Astrocyte (in vitro differentiated cells and primary cell): ENCODE data around the gene DYSF. TPM values are rescaled to one million over a fixed set of nuclear protein-coding genes. Genes with fewer than 3 reads are reported as not detected.
A peak's percentile ranks its signal among the peaks of the same experiment; 100 is the strongest.

Experiments
- DNase-seq: peaks from one replicate; pipeline ENCODE4 v3.0.0-alpha.2; 2010; ENCODE audit warnings: low read depth
- FAIRE-seq: peaks from 2 replicates; lab custom pipeline; 2011; peaks lifted over from hg19 to GRCh38; lab: Jason Lieb, UNC
- H2AFZ ChIP-seq: 2 replicates; pipeline ENCODE4 v1.6.0; 2012; ENCODE audit warnings: low read depth, low read length, inconsistent platforms
- H3K27ac ChIP-seq: 2 replicates; pipeline ENCODE4 v1.5.1; 2011; ENCODE audit warnings: low read depth, low read length, inconsistent platforms
- H3K27me3 ChIP-seq: 2 replicates; pipeline ENCODE4 v1.6.0; 2011; ENCODE audit warnings: low read length, inconsistent platforms; ENCODE audit not compliant: insufficient read depth
- H3K36me3 ChIP-seq: 2 replicates; pipeline ENCODE4 v1.5.1; 2011; ENCODE audit warnings: low read length, inconsistent platforms; ENCODE audit not compliant: insufficient read depth
- H3K4me1 ChIP-seq: 2 replicates; pipeline ENCODE4 v1.5.1; 2011; ENCODE audit warnings: low read length, inconsistent platforms; ENCODE audit not compliant: insufficient read depth
- H3K4me2 ChIP-seq: 2 replicates; pipeline ENCODE4 v1.6.0; 2012; ENCODE audit warnings: low read length, inconsistent platforms
- H3K4me3 ChIP-seq: 2 replicates; pipeline ENCODE4 v1.5.1; 2011; ENCODE audit warnings: low read depth, mild to moderate bottlenecking, low read length, inconsistent platforms; ENCODE audit not compliant: insufficient read depth
- H3K79me2 ChIP-seq: 2 replicates; pipeline ENCODE4 v1.6.0; 2012; ENCODE audit warnings: mild to moderate bottlenecking, low read length, inconsistent platforms; ENCODE audit not compliant: insufficient read depth
- H3K9ac ChIP-seq: 2 replicates; pipeline ENCODE4 v1.6.0; 2012; ENCODE audit warnings: mild to moderate bottlenecking, low read length, inconsistent platforms
- H3K9me3 ChIP-seq: 2 replicates; pipeline ENCODE4 v1.5.1; 2012; ENCODE audit warnings: low read depth, mild to moderate bottlenecking, low read length, inconsistent platforms; ENCODE audit not compliant: insufficient read depth
- H4K20me1 ChIP-seq: 2 replicates; pipeline ENCODE4 v1.6.0; 2012; ENCODE audit warnings: low read length, inconsistent platforms; ENCODE audit not compliant: insufficient read depth
- H3K27ac Mint-ChIP-seq: one replicate; pipeline ENCODE4 v1.8.0; 2021; ENCODE audit warnings: mild to moderate bottlenecking, mixed read lengths; ENCODE audit not compliant: unreplicated experiment
- H3K27me3 Mint-ChIP-seq: one replicate; pipeline ENCODE4 v1.8.0; 2021; ENCODE audit warnings: low read depth, mixed read lengths; ENCODE audit not compliant: unreplicated experiment
- H3K36me3 Mint-ChIP-seq: one replicate; pipeline ENCODE4 v1.8.0; 2021; ENCODE audit warnings: low read depth, mixed read lengths; ENCODE audit not compliant: unreplicated experiment
- H3K4me1 Mint-ChIP-seq: one replicate; pipeline ENCODE4 v1.8.0; 2021; ENCODE audit warnings: low read depth, mixed read lengths; ENCODE audit not compliant: unreplicated experiment
- H3K4me3 Mint-ChIP-seq: one replicate; pipeline ENCODE4 v1.8.0; 2021; ENCODE audit warnings: mild to moderate bottlenecking, moderate library complexity, mixed read lengths; ENCODE audit not compliant: unreplicated experiment
- H3K9me3 Mint-ChIP-seq: one replicate; pipeline ENCODE4 v1.8.0; 2021; ENCODE audit warnings: mild to moderate bottlenecking, mixed read lengths; ENCODE audit not compliant: unreplicated experiment
- CTCF ChIP-seq: IDR thresholded peaks from 2 replicates; pipeline ENCODE4 v1.5.1; 2011; ENCODE audit warnings: low read depth, mild to moderate bottlenecking, inconsistent platforms, low read length, moderate library complexity; ENCODE audit not compliant: insufficient read depth
- EZH2 ChIP-seq: IDR thresholded peaks from 2 replicates; pipeline ENCODE4 v1.6.1; 2012; ENCODE audit warnings: mild to moderate bottlenecking, low read length, inconsistent platforms; ENCODE audit not compliant: insufficient read depth
- total RNA-seq: library from RNA; stranded (reverse); gene quantifications from 2 replicates; pipeline ENCODE4 v1.2.1, GENCODE V29; 2021

Gene DYSF
- total RNA-seq, 1 donor from 2014 or later, result 123 TPM

- H3K27ac ChIP-seq, result no peak overlapping the region
- H3K9me3 Mint-ChIP-seq, result no peaks in the 10 kb centered on the region
- H3K9me3 ChIP-seq, result no peaks in the 10 kb centered on the region
- H3K36me3 ChIP-seq, result no peaks in the 10 kb centered on the region
- H3K27ac Mint-ChIP-seq, result no peak overlapping the region
- no peak overlapping the region for H3K4me3 ChIP-seq
- H2AFZ ChIP-seq, result no peak overlapping the region
- H3K79me2 ChIP-seq, result no peaks in the 10 kb centered on the region
- no peaks in the 10 kb centered on the region for H4K20me1 ChIP-seq
- TF ChIP-seq EZH2 (no peak), CTCF (no peak)
- no peak overlapping the region for H3K9ac ChIP-seq
- peaks cover 10% of the 10 kb centered on the region for H3K4me1 Mint-ChIP-seq
- peaks cover 13% of the 10 kb centered on the region for H3K27me3 Mint-ChIP-seq
- H3K4me3 Mint-ChIP-seq, result peak overlapping the region; percentile 25
- peaks cover 2% of the 10 kb centered on the region for H3K27me3 ChIP-seq
- H3K4me1 ChIP-seq, result no peaks in the 10 kb centered on the region
- FAIRE-seq, result no peak
- peaks cover 43% of the 10 kb centered on the region for H3K36me3 Mint-ChIP-seq
- no peak for DNase-seq
- H3K4me2 ChIP-seq, result no peak overlapping the region
These were observed 136.4 kb downstream of the DYSF start for GRCh38 chr2:71589763-71590162.

GRCh38 chr2:71591044-71591443 is 137.7 kb downstream of the DYSF start:
- peaks cover 13% of the 10 kb centered on the region for H3K27me3 Mint-ChIP-seq
- no peak overlapping the region for H3K4me3 ChIP-seq
- no peak for TF ChIP-seq CTCF
- no peak for TF ChIP-seq EZH2
- no peaks in the 10 kb centered on the region for H4K20me1 ChIP-seq
- DNase-seq (no peak), FAIRE-seq (no peak)
- peaks cover 2% of the 10 kb centered on the region for H3K27me3 ChIP-seq
- peaks cover 39% of the 10 kb centered on the region for H3K36me3 Mint-ChIP-seq
- H3K4me1 ChIP-seq, result no peaks in the 10 kb centered on the region
- no peaks in the 10 kb centered on the region for H3K79me2 ChIP-seq
- no peak overlapping the region for H3K9ac ChIP-seq
- peaks cover 10% of the 10 kb centered on the region for H3K4me1 Mint-ChIP-seq
- H3K9me3 Mint-ChIP-seq, result no peaks in the 10 kb centered on the region
- no peaks in the 10 kb centered on the region for H3K36me3 ChIP-seq
- H2AFZ ChIP-seq, result no peak overlapping the region
- H3K9me3 ChIP-seq, result no peaks in the 10 kb centered on the region
- no peak overlapping the region for H3K4me2 ChIP-seq
- no peak overlapping the region for H3K27ac ChIP-seq
- no peak overlapping the region for H3K4me3 Mint-ChIP-seq
- H3K27ac Mint-ChIP-seq, result no peak overlapping the region

GRCh38 chr2:71592181-71592711 is 138.9 kb downstream of the DYSF start:
- Mint-ChIP-seq H3K4me1 (peaks cover 10% of the 10 kb centered on the region), H3K27ac (no peak overlapping the region), H3K9me3 (no peaks in the 10 kb centered on the region), H3K27me3 (peaks cover 13% of the 10 kb centered on the region), H3K4me3 (no peak overlapping the region), H3K36me3 (peaks cover 39% of the 10 kb centered on the region)
- Histone ChIP-seq H3K79me2 (no peaks in the 10 kb centered on the region), H4K20me1 (no peaks in the 10 kb centered on the region), H3K27ac (no peak overlapping the region), H2AFZ (no peak overlapping the region), H3K4me3 (no peak overlapping the region), H3K4me2 (no peak overlapping the region), H3K9ac (no peak overlapping the region), H3K4me1 (peaks cover 3% of the 10 kb centered on the region), H3K9me3 (no peaks in the 10 kb centered on the region), H3K36me3 (no peaks in the 10 kb centered on the region), H3K27me3 (peaks cover 2% of the 10 kb centered on the region)
- no peak for DNase-seq
- FAIRE-seq, result no peak
- TF ChIP-seq CTCF, result no peak
- no peak for TF ChIP-seq EZH2
